NCI-H526 treated with DMSO at 0.1 percent for 48 hours (cell line): ENCODE data around the gene MTX1.
A peak's percentile ranks its signal among the peaks of the same experiment; 100 is the strongest.
"Not testable (repeated sequence)": the region's sequence is repeated elsewhere in the genome, so short reads cannot be mapped to it uniquely, and the experiment has no call there.

Source experiments
- DNase-seq: peaks from one replicate; lab custom pipeline; 2025; lab: John Stamatoyannopoulos, UW

The MTX1 gene

DNA sequence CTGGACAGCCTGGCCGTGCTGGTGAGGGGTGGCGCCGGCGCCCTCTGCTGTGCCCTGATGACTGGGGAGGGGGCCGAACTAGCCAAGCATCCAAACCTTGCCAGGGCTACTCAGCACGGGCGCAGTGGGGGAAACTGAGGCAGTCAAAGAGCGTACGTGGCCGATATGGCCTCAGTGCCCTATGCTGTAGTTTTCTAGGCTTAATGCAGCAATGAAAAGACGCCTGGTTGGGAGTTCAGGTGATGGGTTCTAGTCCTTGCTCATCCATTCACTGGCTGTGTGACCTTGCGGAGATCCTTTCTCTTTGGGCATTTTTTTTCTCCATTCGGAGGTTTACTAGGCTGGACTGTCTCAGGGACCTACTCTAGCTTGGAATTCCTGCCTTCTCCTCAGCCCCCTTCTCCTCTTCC lies 822 bp downstream of the MTX1 start:
- DNase-seq: no peak

DNA sequence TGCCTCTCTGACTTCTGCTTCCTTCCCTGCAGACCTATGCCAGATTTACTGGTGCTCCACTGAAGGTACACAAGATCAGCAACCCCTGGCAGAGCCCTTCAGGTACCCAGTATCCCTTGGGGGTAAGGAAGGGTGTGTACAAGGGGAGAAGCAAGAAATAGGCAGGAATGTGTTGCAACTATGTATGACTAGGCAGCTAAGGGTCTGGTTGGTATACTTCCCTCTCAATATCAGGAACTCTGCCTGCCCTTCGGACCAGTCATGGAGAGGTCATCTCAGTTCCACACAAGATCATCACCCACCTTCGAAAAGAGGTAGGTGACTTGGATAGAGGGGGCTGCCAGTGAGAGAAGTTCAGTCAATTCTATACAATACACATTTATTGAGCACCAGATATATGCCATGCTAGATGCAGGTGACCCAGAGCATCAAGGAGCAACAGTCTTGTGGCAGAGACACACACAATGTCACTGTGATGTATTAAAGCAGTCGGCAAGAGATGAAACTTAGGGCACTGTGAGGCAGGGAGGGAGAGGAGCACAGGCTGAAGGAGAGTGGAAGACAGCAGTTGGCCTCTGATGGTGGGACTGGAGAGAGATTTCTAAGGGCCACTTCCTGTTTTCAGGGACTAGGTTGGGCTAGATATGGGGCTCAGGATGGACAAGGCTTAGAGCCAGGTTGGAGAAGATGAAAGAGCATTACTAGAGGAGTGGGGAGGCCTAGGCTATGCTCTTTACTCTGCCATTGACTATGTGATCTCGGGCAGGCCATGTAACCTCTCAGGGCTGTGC lies 2.0 kb downstream of the MTX1 start:
- DNase-seq: no peak

DNA sequence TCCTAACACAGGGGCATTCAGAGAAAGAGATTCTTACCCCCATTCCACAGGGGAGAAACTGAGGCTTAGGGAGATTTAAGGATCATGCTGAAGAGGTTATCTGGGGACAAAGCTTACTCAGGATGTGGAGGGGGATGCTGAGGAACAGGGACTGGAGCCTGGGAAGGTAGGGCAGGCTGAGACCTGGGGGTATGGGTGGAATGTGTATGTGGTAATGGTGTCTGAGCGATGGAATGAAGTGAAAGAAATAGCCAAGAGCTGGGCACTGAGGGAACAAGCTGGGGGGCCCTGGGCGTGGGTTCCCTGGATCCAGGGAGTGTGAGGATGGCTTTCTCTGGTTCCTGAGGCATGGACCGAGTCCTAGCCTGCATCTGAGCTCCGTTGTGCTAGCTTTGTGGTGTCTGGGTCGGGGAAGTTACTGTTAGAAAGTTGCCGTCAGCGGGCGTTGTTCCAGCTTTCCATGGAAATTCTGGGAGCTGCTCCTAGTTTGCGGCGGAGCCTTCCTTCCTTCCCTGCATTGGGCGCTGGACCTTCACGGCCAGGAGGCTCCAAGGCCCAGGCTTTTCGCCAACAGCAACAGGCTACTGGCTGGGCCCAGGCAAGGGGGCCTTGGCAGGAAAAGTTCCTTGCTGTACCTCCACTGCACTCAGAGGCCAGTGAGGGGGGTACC lies 3.0 kb downstream of the MTX1 start:
- DNase-seq: not testable (repeated sequence)

DNA sequence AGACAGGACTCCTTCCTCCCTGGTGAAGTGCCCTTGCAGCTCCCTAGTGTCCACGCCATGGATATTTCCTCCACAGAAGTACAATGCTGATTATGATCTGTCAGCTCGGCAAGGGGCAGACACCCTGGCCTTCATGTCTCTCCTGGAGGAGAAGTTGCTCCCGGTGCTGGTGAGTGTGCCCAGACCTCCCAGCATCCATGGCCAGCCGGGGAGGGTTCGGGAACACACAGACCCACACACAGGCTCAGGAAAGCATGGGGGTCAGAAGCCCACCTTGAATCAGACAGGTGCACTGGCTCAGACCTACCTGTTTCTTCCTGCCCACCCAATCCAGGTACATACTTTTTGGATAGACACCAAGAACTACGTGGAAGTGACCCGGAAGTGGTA lies 3.6 kb downstream of the MTX1 start:
- DNase-seq: not testable (repeated sequence)

DNA sequence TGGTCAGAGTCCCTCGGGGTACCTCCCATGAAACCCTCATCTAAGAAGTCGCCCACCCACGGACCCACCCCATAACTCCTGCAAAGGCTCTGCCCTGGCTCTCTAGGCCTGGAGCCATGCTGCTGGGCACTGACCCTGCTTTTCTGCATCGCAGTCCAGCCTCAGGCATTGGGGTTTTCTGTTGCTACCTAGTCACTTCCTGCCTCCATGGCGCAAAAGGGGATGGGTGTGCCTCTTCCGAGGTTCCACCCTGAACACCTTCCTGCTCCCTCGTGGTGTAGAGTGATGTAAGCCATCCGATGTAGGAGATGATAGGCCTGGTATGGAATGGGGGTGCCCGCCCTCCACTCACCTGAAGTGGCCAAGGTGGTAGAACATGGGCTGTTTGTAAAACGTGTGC lies 6.2 kb downstream of the MTX1 start:
- DNase-seq: not testable (repeated sequence)

DNA sequence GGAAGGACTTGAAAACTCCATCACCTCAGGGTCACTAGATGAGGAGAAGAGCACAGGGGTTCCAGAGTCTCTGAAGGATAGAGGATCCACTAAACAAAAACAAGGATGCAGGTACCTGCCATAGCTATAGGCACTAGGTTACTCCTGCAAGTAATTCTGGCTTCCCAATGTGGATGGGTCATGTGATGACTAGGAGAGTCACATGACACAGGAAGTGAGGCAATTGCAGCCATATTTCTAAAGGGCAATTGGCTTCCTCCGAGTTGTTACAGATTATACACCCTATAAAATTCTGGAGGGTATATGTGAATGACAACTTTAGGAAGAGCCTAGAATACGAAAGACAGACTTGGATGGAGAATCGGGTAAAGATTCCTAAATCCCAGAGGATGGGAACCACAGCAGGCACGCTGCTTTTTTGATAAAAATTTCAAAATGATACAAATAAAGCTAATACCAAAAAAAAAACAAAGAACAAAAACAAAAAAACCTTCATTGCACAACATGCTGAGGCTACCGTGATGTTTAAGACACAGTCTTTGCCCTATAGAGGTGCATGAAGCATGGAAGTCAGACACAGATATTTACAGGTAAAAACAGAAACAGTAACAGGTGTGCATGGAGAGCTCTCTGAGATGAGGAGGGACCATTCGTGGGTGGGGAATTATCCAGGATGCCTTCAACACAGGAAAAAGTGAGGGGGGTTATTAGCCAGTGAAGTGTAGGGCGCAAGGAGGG lies 10.5 kb downstream of the MTX1 start:
- peak; percentile 54 for DNase-seq

DNA sequence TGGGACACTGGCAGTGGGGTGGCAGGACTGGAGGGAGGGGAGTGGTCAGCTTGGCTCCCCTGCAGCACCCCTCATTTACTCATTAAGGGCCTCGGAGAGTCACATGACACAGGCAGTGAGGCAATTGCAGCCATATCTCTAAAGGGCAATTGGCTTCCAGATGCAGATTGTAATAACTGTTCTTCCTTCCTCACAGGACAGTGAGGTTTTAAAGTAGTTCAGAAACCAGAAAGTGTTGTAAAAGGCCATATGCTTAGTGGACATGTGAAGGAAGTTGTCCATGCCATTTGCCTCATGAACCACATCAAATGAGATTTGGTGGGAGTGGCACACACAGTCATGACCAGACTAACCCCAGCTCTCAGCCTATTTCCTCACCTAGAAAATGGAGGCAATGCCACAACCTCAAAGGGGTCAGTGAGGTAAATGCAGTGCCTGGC lies 11.1 kb downstream of the MTX1 start:
- DNase-seq: no peak

DNA sequence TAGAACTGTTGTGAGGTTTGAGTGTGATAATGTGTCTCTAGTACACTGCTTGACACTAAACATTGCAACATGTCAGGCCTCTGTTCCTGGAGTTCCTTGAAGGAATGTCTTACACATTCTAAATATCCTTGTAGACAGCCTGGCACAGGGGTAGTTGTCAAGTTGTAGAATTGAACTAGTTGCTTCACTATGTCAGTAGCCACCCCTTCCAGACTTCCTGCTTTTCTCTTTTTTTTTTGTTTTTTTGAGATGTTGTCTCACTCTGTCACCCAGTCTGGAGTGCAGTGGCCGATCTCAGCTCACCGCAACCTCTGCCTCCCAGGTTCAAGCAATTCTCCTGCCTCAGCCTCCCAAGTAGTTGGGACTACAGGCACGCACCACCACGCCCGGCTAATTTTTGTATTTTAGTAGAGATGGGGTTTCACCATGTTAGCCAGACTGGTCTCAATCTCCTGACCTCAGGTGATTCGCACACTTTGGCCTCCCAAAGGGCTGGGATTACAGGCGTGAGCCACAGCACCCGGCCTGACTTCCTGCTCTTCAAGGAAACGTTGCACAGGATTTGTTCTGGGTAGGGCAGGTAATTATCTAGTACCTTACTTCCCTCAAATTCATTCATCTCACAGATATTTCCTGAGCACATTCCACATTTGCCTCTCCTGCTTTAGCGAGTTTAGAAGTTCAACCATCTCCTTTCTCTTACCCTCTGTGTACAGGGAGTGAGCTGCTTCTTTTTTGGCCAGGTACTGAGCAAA lies 11.9 kb downstream of the MTX1 start:
- not testable (repeated sequence) for DNase-seq

DNA sequence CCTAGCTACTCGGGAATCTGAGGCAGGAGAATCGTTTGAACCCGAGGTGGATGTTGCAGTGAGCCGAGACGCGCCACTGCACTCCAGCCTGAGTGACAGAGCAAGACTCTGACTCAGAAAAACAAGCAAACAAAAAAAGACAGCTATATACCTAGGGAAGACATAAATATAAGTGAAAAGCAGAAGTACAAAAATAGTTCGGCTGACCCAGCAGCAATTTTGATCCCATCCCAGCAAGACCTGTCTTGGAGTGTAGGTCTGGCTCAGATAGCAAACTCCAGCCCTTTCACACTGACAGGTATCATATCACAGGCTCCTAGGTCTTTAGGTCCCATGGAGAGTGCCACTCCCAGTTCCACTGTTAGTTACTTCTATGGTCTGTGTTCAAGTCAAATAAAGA lies 14.6 kb downstream of the MTX1 start:
- no peak for DNase-seq

DNA sequence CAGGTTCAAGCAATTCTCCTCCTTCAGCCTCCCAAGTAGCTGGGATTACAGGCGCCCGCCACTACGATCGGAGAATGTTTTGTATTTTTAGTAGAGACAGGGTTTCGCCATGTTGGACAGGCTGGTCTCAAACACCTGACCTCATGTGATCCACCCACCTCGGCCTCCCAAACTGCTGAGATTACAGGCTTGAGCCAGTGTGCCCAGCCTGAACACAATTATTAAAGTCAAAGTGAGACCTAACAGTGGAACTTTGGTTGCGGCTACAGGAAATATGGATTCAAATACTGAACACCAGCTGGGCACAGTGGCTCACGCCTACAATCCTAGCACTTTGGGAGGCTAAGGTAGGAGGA lies 16.9 kb downstream of the MTX1 start:
- DNase-seq: not testable (repeated sequence)

DNA sequence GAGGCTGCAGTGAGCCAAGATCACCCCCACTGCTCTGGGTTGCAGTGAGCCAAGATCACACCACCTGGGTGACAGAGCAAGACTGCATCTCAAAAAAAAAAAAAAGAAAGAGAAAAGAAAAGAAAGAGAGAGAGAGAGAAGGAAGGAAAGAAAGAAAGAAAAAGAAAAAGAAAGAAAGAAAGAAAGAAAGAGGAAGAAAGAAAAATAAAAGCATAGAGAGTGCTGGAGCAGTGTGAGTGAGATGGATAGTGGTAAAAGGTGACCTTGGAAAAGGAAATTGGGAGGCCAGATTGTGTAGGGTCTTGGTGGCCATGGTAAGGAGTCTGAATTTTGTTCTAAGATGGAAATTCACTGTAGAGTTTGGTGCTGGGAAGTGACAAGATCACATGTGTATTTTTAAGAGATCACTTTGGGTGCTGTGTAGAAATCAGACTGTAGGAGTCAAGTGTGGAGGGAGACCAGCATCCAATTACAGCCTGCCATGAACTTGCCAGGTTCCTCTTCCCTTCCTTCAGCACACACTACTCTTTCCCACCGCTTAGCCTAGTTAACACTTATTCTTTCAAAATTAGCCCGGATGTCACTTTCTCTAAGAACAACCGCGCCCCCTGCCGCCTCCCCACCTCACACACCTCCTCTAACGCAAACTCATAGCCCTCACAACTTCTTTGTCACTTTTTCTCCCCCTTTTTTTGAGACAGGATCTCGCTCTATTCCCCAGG lies 17.9 kb downstream of the MTX1 start:
- peak; percentile 83 for DNase-seq

DNA sequence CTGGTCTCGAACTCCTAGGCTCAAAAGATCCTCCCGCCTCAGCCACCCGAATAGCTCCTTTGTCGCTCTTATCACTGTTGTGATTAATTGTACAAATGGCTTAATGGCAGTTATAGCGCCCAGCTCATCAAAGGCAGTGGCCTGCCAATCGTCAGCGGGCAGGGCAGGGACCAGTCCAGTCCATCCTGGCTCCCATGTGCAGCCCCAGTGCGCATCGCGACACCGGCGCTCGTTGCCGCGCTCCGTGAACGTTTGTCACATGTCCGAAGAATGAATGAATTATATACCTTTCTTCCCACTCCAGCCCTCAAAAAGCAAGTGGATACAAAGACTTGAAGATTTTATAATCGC lies 18.4 kb downstream of the MTX1 start:
- peak; percentile 87 for DNase-seq

DNA sequence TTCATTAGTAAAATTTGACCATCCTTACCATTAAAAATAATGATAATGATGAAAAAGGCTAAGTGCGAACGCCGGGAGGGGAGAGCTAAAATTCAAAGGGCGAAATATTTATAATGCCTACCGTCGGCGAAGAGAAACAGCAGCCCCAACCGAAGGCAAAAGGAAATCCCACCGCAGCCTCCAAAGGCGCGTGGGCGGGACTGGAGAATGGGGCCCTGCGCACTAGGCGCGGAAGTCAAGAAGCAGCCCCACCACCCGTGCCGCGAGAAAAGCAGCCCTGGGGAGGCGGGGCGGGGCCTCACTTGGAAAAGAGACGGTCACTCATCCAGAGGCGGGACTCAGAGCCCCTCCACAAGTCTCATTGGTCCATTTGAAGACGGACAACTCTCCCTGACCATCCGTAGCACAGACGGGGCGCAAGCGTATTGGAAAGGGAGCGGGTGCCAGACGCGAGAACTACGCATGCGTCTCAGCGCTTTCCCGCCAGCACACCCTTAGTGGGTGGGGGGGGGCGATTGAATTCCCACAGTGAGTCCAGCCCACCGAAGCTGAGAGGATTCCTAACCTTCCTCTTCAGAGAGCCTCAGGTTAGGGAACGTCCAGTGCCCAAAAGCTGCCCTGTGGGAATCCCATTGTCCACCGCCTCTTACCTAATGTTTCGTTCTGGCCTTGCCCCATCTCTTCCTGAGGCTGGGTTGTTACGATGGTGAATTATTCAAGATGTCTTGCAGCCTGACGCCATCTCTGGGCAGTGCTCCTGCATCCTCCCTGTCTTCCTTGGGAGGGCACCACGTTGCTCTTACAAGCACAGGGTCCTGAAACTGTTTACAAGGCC lies 19.0 kb downstream of the MTX1 start:
- peak; percentile 100 for DNase-seq

DNA sequence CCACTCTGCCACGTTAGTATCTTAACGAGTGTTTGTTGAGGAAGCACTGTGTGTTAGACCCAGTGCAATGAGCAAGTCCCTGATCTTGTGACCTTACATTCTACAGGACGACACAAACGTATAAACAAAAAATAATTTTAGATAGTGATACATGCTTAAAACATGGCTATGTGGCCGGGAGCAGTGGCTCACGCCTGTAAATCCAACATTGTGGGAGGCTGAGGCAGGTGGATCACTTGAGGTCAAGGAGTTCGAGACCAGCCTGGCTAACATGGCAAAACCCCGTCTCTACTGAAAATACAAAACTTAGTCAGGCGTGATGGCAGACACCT lies 19.6 kb downstream of the MTX1 start:
- DNase-seq: no peak

DNA sequence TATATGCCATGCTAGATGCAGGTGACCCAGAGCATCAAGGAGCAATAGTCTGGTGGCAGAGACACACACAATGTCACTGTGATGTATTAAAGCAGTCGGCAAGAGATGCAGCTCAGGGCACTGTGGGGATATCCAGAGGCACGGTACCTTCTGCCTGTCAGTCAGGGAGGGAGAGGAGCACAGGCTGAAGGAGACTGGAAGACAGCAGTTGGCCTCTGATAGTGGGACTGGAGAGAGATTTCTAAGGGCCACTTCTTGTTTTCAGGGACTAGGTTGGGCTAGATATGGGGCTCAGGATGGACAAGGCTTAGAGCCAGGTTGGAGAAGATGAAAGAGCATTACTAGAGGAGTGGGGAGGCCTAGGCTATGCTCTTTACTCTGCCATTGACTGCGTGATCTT lies 22.8 kb downstream of the MTX1 start:
- not testable (repeated sequence) for DNase-seq

DNA sequence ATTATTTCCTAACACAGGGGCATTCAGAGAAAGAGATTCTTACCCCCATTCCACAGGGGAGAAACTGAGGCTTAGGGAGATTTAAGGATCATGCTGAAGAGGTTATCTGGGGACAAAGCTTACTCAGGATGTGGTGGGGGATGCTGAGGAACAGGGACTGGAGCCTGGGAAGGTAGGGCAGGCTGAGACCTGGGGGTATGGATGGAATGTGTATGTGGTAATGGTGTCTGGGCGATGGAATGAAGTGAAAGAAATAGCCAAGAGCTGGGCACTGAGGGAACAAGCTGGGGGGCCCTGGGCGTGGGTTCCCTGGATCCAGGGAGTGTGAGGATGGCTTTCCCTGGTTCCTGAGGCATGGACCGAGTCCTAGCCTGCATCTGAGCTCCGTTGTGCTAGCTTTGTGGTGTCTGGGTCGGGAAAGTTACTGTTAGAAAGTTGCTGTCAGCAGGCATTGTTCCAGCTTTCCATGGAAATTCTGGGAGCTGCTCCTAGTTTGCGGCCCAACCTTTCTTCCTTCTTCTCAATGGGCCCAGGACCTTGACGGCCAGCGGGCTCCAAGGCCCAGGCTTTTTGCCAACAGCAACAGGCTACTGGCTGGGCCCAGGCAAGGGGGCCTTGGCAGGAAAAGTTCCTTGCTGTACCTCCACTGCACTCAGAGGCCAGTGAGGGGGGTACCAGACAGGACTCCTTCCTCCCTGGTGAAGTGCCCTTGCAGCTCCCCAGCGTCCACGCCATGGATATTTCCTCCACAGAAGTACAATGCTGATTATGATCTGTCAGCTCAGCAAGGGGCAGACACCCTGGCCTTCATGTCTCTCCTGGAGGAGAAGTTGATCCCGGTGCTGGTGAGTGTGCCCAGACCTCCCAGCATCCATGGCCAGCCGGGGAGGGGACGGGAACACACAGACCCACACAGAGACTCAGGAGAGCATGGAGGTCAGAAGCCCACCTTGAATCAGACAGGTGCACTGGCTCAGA lies 23.8 kb downstream of the MTX1 start:
- DNase-seq: not testable (repeated sequence)

DNA sequence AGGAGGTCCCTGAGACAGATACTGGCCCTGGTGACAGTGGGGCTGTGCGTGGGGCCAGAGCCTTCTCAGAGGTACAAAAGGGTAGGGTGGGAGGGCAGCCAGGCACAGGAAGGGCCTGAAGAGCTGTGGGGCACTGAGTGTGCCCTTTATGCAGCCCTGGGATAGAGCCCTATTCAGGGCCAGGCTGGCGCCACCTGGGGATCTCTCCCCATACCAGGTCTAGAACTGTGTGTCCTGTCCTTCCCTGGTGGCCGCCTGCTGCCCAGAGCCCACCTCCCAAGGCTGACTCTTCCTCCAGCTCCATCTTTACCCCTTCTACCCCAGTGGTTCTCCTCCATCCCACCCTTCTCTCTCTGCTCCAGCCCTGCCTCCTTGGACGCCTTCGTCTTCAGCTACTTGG lies 25.0 kb downstream of the MTX1 start:
- DNase-seq: not testable (repeated sequence)

DNA sequence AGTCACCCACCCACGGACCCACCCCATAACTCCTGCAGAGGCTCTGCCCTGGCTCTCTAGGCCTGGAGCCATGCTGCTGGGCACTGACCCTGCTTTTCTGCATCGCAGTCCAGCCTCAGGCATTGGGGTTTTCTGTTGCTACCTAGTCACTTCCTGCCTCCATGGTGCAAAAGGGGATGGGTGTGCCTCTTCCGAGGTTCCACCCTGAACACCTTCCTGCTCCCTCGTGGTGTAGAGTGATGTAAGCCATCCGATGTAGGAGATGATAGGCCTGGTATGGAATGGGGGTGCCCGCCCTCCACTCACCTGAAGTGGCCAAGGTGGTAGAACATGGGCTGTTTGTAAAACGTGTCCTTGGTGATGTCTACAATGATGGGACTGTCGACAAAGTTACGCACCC lies 26.9 kb downstream of the MTX1 start:
- DNase-seq: not testable (repeated sequence)

DNA sequence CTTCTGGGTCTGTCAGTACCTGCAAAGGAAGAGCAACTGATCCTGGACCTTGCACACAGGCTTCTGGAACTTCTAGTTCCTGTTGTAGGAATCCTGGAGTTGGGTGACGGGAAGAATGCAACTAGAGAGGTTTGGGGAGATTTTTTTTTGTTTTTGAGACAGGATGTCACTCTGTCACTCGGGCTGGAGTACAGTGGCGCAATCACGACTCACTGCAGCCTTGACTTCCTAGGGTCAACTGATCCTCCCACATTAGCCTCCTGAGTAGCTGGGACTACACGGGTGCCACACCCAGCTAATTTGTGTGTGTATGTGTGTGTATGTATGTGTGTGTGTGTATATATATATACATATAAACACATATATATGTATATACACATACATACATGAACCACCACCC lies 28.0 kb downstream of the MTX1 start:
- DNase-seq: no peak
